ELF-1 (cell line): Measurements from ENCODE around the gene IFNW1.
"Not testable (repeated sequence)": the region's sequence is repeated elsewhere in the genome, so short reads cannot be mapped to it uniquely, and the experiment has no call there.

Source experiments
- DNase-seq: peaks from one replicate; pipeline ENCODE4 v3.0.0-alpha.2; 2016; ENCODE audit warnings: low read depth, low spot score

IFNW1 gene

GRCh38 chr9:21141427-21141882, at the start of gene IFNW1:
IFNW1 (minus strand) TSS chr9:21141832; CDS start chr9:21141570, 262 bp downstream.
- DNase-seq = no peak

- DNase-seq = not testable (repeated sequence)
These were observed 45.9 kb upstream of the IFNW1 start, which contains the start of gene IFNA4 for GRCh38 chr9:21187487-21187886. IFNA4 (minus strand) TSS chr9:21187587; CDS start chr9:21187531, 56 bp downstream.

- peak; percentile 39 for DNase-seq
These were observed 41.4 kb upstream of the IFNW1 start for GRCh38 chr9:21182810-21183736.

- DNase-seq = no peak
These were observed 33.0 kb upstream of the IFNW1 start for GRCh38 chr9:21174671-21175070.

GRCh38 chr9:21172156-21172555, 30.5 kb upstream of the IFNW1 start:
- DNase-seq = no peak

- no peak for DNase-seq
These were observed 29.7 kb upstream of the IFNW1 start for GRCh38 chr9:21171351-21171750.

- DNase-seq = not testable (repeated sequence)
These were observed 24.9 kb upstream of the IFNW1 start, which contains the start of gene IFNA21 for GRCh38 chr9:21166560-21166959. IFNA21 (minus strand) TSS chr9:21166660; CDS start chr9:21166612, 48 bp downstream.

GRCh38 chr9:21165516-21165915, 23.9 kb upstream of the IFNW1 start:
- no peak for DNase-seq

- peak; percentile 43 for DNase-seq
These were observed 18.5 kb upstream of the IFNW1 start for GRCh38 chr9:21160178-21160577.

- no peak for DNase-seq
These were observed 13.9 kb upstream of the IFNW1 start for GRCh38 chr9:21155501-21155900.

- DNase-seq = peak; percentile 44
These were observed 12.5 kb upstream of the IFNW1 start for GRCh38 chr9:21154018-21154608.

GRCh38 chr9:21153336-21154017, 11.8 kb upstream of the IFNW1 start:
- no peak for DNase-seq

GRCh38 chr9:21144603-21145002, 3.0 kb upstream of the IFNW1 start:
- no peak for DNase-seq

- DNase-seq = no peak
These were observed 4.6 kb downstream of the IFNW1 start for GRCh38 chr9:21137020-21137419.

GRCh38 chr9:21135736-21136135, 5.9 kb downstream of the IFNW1 start:
- no peak for DNase-seq

GRCh38 chr9:21128186-21128585, 13.4 kb downstream of the IFNW1 start:
- not testable (repeated sequence) for DNase-seq

GRCh38 chr9:21121595-21122251, 19.9 kb downstream of the IFNW1 start:
- DNase-seq = no peak

GRCh38 chr9:21121079-21121478, 20.6 kb downstream of the IFNW1 start:
- DNase-seq = no peak

- DNase-seq = no peak
These were observed 22.4 kb downstream of the IFNW1 start for GRCh38 chr9:21119093-21119770.

- DNase-seq = no peak
These were observed 27.3 kb downstream of the IFNW1 start for GRCh38 chr9:21114311-21114710.
